ENCODE data around the gene ZSCAN32.

- TF ChIP-seq POLR2A (IDR thresholded peaks at IDR 0.05; ENCODE audit: control extremely low read depth in 1 of 2, low read depth in 2 of 2, low read length in 2 of 2) = no peak
- TF ChIP-seq CTCF (IDR thresholded peaks at IDR 0.05; ENCODE audit: control extremely low read depth in 1 of 3, insufficient read depth in 1 of 3, low read depth in 1 of 3, low read length in 3 of 3) = no peak
- TF ChIP-seq HDAC2 (IDR thresholded peaks at IDR 0.05; ENCODE audit: borderline replicate concordance in 1 of 2, low read depth in 2 of 2, low read length in 2 of 2) = no peak
- TF ChIP-seq EZH2 (IDR thresholded peaks at IDR 0.05; ENCODE audit: low read depth, low read length, severe bottlenecking) = no peak
- no peak for TF ChIP-seq CBX5 (IDR thresholded peaks at IDR 0.05; ENCODE audit: low read depth, low read length)
- TF ChIP-seq SUZ12 (IDR thresholded peaks at IDR 0.05; ENCODE audit: low read length) = no peak
Measured at GRCh38 chr16:3362931-3363330, 37.9 kb downstream of the ZSCAN32 start.

All from H1 (cell line).